Iris pigment epithelial cell (primary cell): ENCODE data around the gene PARM1.

Experiments used
- DNase-seq: peaks from one replicate; pipeline ENCODE4 v3.0.0-alpha.2; 2011; ENCODE audit warnings: low read depth

Gene PARM1

GRCh38 chr4:74932832-74933561 is at the start of gene PARM1:
Gene PARM1, plus strand, starts transcription at chr4:74933116. Its CDS starts 212 bp downstream, at chr4:74933328.
- DNase-seq, result peak; percentile 79

- no peak for DNase-seq
These were observed 48.6 kb upstream of the PARM1 start for GRCh38 chr4:74884266-74884665.

GRCh38 chr4:74886484-74886883 is 46.4 kb upstream of the PARM1 start:
- DNase-seq, result peak; percentile 82

- no peak for DNase-seq
These were observed 42.6 kb upstream of the PARM1 start for GRCh38 chr4:74890341-74890740.

- no peak for DNase-seq
These were observed 41.9 kb upstream of the PARM1 start for GRCh38 chr4:74891037-74891436.

GRCh38 chr4:74893171-74893570 is 39.7 kb upstream of the PARM1 start:
- DNase-seq, result peak; percentile 2

- DNase-seq, result no peak
These were observed 36.3 kb upstream of the PARM1 start for GRCh38 chr4:74896595-74896994.

- DNase-seq, result no peak
These were observed 35.5 kb upstream of the PARM1 start for GRCh38 chr4:74897386-74897785.

- DNase-seq, result no peak
These were observed 32.1 kb upstream of the PARM1 start for GRCh38 chr4:74900862-74901261.

GRCh38 chr4:74904509-74905065 is 28.3 kb upstream of the PARM1 start:
- no peak for DNase-seq

GRCh38 chr4:74906771-74907170 is 26.1 kb upstream of the PARM1 start:
- DNase-seq, result no peak

- DNase-seq, result no peak
These were observed 13.1 kb upstream of the PARM1 start for GRCh38 chr4:74919783-74920182.

- no peak for DNase-seq
These were observed 12.2 kb upstream of the PARM1 start for GRCh38 chr4:74920704-74921103.

- DNase-seq, result no peak
These were observed 11.4 kb upstream of the PARM1 start for GRCh38 chr4:74921490-74921889.

- no peak for DNase-seq
These were observed 6.9 kb upstream of the PARM1 start for GRCh38 chr4:74926007-74926406.

- no peak for DNase-seq
These were observed 2.8 kb upstream of the PARM1 start for GRCh38 chr4:74930162-74930561.

GRCh38 chr4:74931376-74931775 is 1.5 kb upstream of the PARM1 start:
- no peak for DNase-seq

GRCh38 chr4:74932010-74932409 is 906 bp upstream of the PARM1 start:
- DNase-seq, result no peak

- peak; percentile 6 for DNase-seq
These were observed 673 bp downstream of the PARM1 start for GRCh38 chr4:74933562-74934015.

GRCh38 chr4:74934016-74934831 is 1.3 kb downstream of the PARM1 start:
- DNase-seq, result peak; percentile 38

GRCh38 chr4:74934888-74935287 is 2.0 kb downstream of the PARM1 start:
- no peak for DNase-seq

- DNase-seq, result no peak
These were observed 8.2 kb downstream of the PARM1 start for GRCh38 chr4:74941123-74941522.
